Heart left ventricle (tissue), 13 donors: Measurements from ENCODE around the gene PM20D1.

Experiments used
- CTCF ChIP-seq, 12 donors: fragments of 200-600 bp; sonication (generic) in 4 of 12; IDR thresholded peaks; one replicate each; pipeline versions ENCODE4 v1.5.0 to v1.8.0; 2018 to 2022; ENCODE audit warnings: antibody characterized with exemption in 12 of 12, mild to moderate bottlenecking in 5 of 12
- POLR2A ChIP-seq, 2 donors: fragments of 450-650 bp; IDR thresholded peaks; one replicate each; pipeline ENCODE4 v1.6.1; 2017; ENCODE audit warnings: antibody characterized with exemption in 2 of 2, mild to moderate bottlenecking in 2 of 2, moderate library complexity in 2 of 2
- donor health status: ischemic (EF 13 %, LVEDD 7.1; RV severe dilation, severe dysfunction).
- donor health status: DM: no; HTN: yes; CAD: no.
- donor health status: DM: no; HTN: no; CAD: no.
- donor health status: ischemic (EF 25% LVEDD 6.9; RV normal size, moderate dysfunction).
- donor health status: ischemic (EF 25% LVEDD 5.7; RV mildly dilated, moderate dysfunction).
- donor health status: ischemic (EF 35%, LVEDD 5.7; RV mildly dilated, moderate dysfunction).
- donor health status: nonischemic (EF 11% LVEDD 7.7; RV severe dilation, severe dysfunction).
- donor health status: DM: yes; HTN: yes; CAD: no.
- donor health status: PGD.
- donor health status: ischemic (EF 29% LVEDD 5.4; RV normal size, mild dysfunction).
- donor health status: nonischemic (EF 23%, LVEDD 6.1; RV moderate dilation, normal function).

GRCh38 chr1:205794011-205794730, 55.8 kb downstream of the PM20D1 start:
- TF ChIP-seq CTCF (IDR thresholded peaks at IDR 0.05) (no peak), POLR2A (IDR thresholded peaks at IDR 0.05) (no peak)
